ENCODE data around the gene TFE3.
A peak's percentile ranks its signal among the peaks of the same experiment; 100 is the strongest.

The TFE3 gene

DNA sequence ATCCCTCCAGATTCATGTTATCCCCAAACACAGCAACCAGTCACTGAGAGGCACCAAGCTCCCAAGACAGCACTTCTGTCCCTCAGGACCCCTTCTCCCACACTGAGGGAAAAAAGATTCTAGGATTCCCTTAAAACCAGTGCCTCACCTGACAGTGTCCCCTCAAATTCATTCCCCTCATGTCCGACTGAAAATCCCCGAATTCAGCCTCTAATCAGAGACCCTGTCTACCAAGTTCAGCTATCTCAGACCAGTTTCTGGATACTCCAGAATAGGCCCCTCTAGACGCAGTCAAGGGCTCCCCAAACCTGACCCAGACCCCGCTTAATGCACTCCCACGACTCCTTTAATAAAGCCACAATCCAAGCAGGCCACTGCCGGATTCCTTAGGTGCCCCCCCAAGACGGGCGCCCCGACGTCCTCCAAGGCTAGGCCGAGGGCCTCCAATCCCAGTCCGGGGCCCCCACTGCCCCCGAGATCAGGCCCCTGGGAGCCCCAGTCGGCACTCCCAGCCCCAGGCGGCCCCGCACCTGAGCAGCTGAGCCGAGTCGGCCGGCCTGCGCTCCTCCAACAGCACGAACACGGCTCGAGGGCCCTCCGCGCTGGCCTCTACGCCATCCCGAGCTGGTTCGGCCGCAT is 457 bp downstream of the TFE3 start:
- no peak for DNase-seq

DNA sequence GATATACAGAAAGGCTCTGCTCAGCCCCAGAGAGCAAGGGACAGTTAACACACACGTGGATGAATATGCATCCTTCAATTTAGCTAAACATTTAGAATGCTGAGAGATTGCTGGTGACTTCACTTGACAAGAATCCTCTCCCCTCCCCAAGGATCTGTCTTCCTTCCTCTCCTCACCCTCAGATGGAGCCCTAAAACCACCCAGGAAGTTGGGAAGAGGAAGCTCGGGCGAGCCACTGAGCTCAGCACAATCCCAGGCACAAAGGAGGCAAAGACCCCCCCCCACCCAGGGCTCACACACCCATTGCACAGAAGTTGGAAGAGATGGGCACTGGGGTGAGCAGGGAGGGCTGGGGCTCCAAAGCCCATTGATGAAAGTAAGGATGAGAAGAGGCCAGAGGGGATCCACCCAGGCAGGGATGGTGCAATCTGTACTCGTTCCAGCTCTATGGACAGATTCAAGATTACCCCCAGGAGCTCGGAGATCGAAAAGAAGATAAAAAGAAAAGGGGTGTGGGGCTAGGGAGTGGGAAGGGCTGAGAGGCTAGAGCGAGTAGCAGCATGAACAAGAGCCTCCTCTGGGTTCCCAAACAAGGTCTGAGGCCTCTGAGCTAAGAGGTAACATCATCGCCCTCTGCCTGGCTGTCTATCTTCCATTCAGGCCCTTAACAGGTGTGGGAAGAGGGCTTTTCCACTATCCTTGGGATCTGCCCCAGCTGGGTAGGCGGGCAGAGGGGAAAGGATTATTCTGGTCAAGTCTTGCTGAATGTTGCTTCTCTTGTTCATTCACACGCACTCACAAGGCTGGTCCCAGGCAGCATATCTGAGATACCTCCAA is 1.2 kb downstream of the TFE3 start:
- Mint-ChIP-seq H3K27me3 (no peaks in the 10 kb centered on the region), H3K27ac (peak overlapping the region; percentile 91), H3K4me1 (peaks cover 32% of the 10 kb centered on the region), H3K9me3 (no peaks in the 10 kb centered on the region), H3K36me3 (ENCODE audit: low read depth) (peaks cover 10% of the 10 kb centered on the region), H3K4me3 (peak overlapping the region; percentile 89)
- no peak for DNase-seq
- no peak for ATAC-seq

More for the DNA sequence above, 457 bp downstream of the TFE3 start:
- Mint-ChIP-seq H3K9me3 (no peaks in the 10 kb centered on the region), H3K27ac (peak overlapping the region; percentile 91), H3K4me3 (peak overlapping the region; percentile 89), H3K4me1 (peaks cover 32% of the 10 kb centered on the region), H3K27me3 (no peaks in the 10 kb centered on the region), H3K36me3 (ENCODE audit: low read depth) (peaks cover 9% of the 10 kb centered on the region)
- ATAC-seq: peak; percentile 9

- Mint-ChIP-seq H3K4me1 (peaks cover 32% of the 10 kb centered on the region), H3K27me3 (no peaks in the 10 kb centered on the region), H3K27ac (peak overlapping the region; percentile 59), H3K9me3 (no peaks in the 10 kb centered on the region), H3K36me3 (ENCODE audit: low read depth) (peaks cover 10% of the 10 kb centered on the region), H3K4me3 (peak overlapping the region; percentile 50)
- DNase-seq (no peak), ATAC-seq (no peak)
Measured at GRCh38 chrX:49040376-49040955, 2.7 kb downstream of the TFE3 start.

- DNase-seq (peak; percentile 36), ATAC-seq (no peak)
- peak overlapping the region; percentile 62 for H3K27ac Mint-ChIP-seq
- H3K4me1 Mint-ChIP-seq: peaks cover 32% of the 10 kb centered on the region
- H3K36me3 Mint-ChIP-seq (ENCODE audit: low read depth): peaks cover 10% of the 10 kb centered on the region
- H3K27me3 Mint-ChIP-seq: no peaks in the 10 kb centered on the region
- no peaks in the 10 kb centered on the region for H3K9me3 Mint-ChIP-seq
- peak overlapping the region; percentile 50 for H3K4me3 Mint-ChIP-seq
Measured at GRCh38 chrX:49039598-49040375, 3.4 kb downstream of the TFE3 start.

GRCh38 chrX:49037883-49038475 is 5.2 kb downstream of the TFE3 start:
- peaks cover 27% of the 10 kb centered on the region for H3K4me1 Mint-ChIP-seq
- DNase-seq: no peak
- ATAC-seq: no peak
- no peaks in the 10 kb centered on the region for H3K9me3 Mint-ChIP-seq
- H3K27me3 Mint-ChIP-seq: no peaks in the 10 kb centered on the region
- peaks cover 15% of the 10 kb centered on the region for H3K36me3 Mint-ChIP-seq (ENCODE audit: low read depth)
- no peak overlapping the region for H3K27ac Mint-ChIP-seq
- H3K4me3 Mint-ChIP-seq: no peak overlapping the region

- H3K4me3 Mint-ChIP-seq: no peak overlapping the region
- H3K27ac Mint-ChIP-seq: no peak overlapping the region
- no peak for DNase-seq
- H3K4me1 Mint-ChIP-seq: no peaks in the 10 kb centered on the region
- H3K27me3 Mint-ChIP-seq: no peaks in the 10 kb centered on the region
- H3K9me3 Mint-ChIP-seq: no peaks in the 10 kb centered on the region
- H3K36me3 Mint-ChIP-seq (ENCODE audit: low read depth): peaks cover 8% of the 10 kb centered on the region
- ATAC-seq: no peak
Measured at GRCh38 chrX:49030283-49030682, 12.9 kb downstream of the TFE3 start.

GRCh38 chrX:49029876-49030275 is 13.3 kb downstream of the TFE3 start:
- ATAC-seq (no peak), DNase-seq (no peak)
- Mint-ChIP-seq H3K27ac (no peak overlapping the region), H3K36me3 (ENCODE audit: low read depth) (peaks cover 8% of the 10 kb centered on the region), H3K4me3 (no peak overlapping the region), H3K9me3 (no peaks in the 10 kb centered on the region), H3K4me1 (no peaks in the 10 kb centered on the region), H3K27me3 (no peaks in the 10 kb centered on the region)

GRCh38 chrX:49019599-49020249 is 23.4 kb downstream of the TFE3 start:
- no peaks in the 10 kb centered on the region for H3K27me3 Mint-ChIP-seq
- no peaks in the 10 kb centered on the region for H3K9me3 Mint-ChIP-seq
- H3K4me3 Mint-ChIP-seq: no peak overlapping the region
- no peak for DNase-seq
- no peaks in the 10 kb centered on the region for H3K36me3 Mint-ChIP-seq (ENCODE audit: low read depth)
- ATAC-seq: no peak
- H3K4me1 Mint-ChIP-seq: no peaks in the 10 kb centered on the region
- no peak overlapping the region for H3K27ac Mint-ChIP-seq

- Mint-ChIP-seq H3K27me3 (no peaks in the 10 kb centered on the region), H3K27ac (no peak overlapping the region)
Measured at GRCh38 chrX:49019050-49019449, 24.1 kb downstream of the TFE3 start.

DNA sequence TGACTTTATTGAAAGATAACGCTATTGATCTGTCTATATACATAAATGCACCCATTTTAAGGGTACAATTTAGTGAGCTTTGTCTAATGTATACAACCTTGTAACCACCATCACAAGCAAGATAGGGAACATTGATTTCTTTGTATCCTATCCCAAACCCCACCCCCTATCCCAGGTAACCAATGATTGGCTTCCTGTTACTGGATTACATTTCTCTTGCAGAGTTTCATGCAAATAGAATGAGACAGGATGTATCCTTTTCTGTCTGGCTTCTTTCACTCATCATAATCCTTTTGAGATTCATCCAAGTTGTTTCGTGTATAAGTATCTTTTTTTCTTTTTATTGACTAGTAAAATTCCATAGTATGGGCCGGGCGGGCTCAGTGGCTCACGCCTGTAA is 39.5 kb downstream of the TFE3 start:
- Mint-ChIP-seq H3K4me3 (peak overlapping the region; percentile 26), H3K36me3 (ENCODE audit: low read depth) (peaks cover 7% of the 10 kb centered on the region), H3K9me3 (no peaks in the 10 kb centered on the region), H3K4me1 (peaks cover 31% of the 10 kb centered on the region), H3K27ac (no peak overlapping the region), H3K27me3 (no peaks in the 10 kb centered on the region)
- DNase-seq (no peak), ATAC-seq (no peak)

More at GRCh38 chrX:49019050-49019449, 24.1 kb downstream of the TFE3 start:
- no peaks in the 10 kb centered on the region for H3K36me3 Mint-ChIP-seq (ENCODE audit: low read depth)
- ATAC-seq: no peak
- no peaks in the 10 kb centered on the region for H3K4me1 Mint-ChIP-seq
- no peak for DNase-seq
- H3K9me3 Mint-ChIP-seq: no peaks in the 10 kb centered on the region
- no peak overlapping the region for H3K4me3 Mint-ChIP-seq

GRCh38 chrX:49002091-49002935 is 40.8 kb downstream of the TFE3 start, which contains the start of gene GRIPAP1:
Gene GRIPAP1, minus strand, starts transcription at chrX:49002264. Its CDS starts 35 bp downstream, at chrX:49002229.
- Mint-ChIP-seq H3K4me3 (peak within 1 kb of the TSS; percentile 98), H3K4me1 (peaks cover 43% of the 10 kb centered on the region), H3K27ac (peak within 1 kb of the TSS; percentile 98), H3K36me3 (ENCODE audit: low read depth) (peaks cover 19% of the 10 kb centered on the region), H3K27me3 (no peaks in the 10 kb centered on the region), H3K9me3 (no peaks in the 10 kb centered on the region)
- DNase-seq (peak; percentile 74), ATAC-seq (peak; percentile 76)

GRCh38 chrX:49001521-49002090 is 41.6 kb downstream of the TFE3 start:
- peak; percentile 48 for DNase-seq
- Mint-ChIP-seq H3K36me3 (ENCODE audit: low read depth) (peaks cover 21% of the 10 kb centered on the region), H3K9me3 (no peaks in the 10 kb centered on the region), H3K4me1 (peaks cover 43% of the 10 kb centered on the region), H3K27me3 (no peaks in the 10 kb centered on the region), H3K4me3 (peak overlapping the region; percentile 98), H3K27ac (peak overlapping the region; percentile 98)
- peak; percentile 55 for ATAC-seq

DNA sequence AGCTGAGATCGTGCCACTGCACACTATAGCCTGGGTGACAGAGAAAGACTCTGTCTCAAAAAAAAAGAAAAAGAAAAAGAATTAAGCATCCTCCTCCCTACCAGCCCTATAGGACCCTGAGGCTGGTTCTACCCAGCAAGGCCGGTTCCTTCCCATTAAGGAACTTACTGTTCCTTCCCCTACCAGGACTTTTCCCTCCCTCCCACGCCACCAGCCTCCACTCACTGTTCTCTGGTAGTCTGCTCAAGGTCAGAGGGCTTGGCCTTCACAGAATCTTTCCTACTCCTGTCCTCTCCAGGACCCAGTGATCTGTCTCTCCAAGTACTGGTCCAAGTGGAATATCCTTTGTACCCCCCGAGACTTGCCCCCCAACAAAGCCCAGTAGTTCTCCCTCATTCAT is 42.5 kb downstream of the TFE3 start:
- ATAC-seq: no peak
- H3K4me1 Mint-ChIP-seq: peaks cover 43% of the 10 kb centered on the region
- H3K36me3 Mint-ChIP-seq (ENCODE audit: low read depth): peaks cover 28% of the 10 kb centered on the region
- no peak for DNase-seq
- no peak overlapping the region for H3K27ac Mint-ChIP-seq
- no peaks in the 10 kb centered on the region for H3K9me3 Mint-ChIP-seq
- peak overlapping the region; percentile 98 for H3K4me3 Mint-ChIP-seq
- no peaks in the 10 kb centered on the region for H3K27me3 Mint-ChIP-seq

Measured in activated naive CD8-positive, alpha-beta T cell treated with anti-CD3 and anti-CD28 coated beads, Interleukin-2, amount 50 U/mL, for 24 hours (primary cell).